Endothelial cell of umbilical vein (primary cell): ENCODE measurements around the gene SAYSD1. TPM values are rescaled to one million over a fixed set of nuclear protein-coding genes. Genes with fewer than 3 reads are reported as not detected.

ENCODE experiments used
- BruUV-seq: library from RNA; stranded (reverse); fragments of 400-500 nt; replicated peaks from 2 replicates; lab custom pipeline; 2021; lab: Mats Ljungman, UMichigan
- CTCF ChIA-PET: fragments of 300-600, 350-600 bp; sonication (Branson Sonifier 250); formaldehyde crosslinking; loops from one replicate; lab custom pipeline; 2021; ENCODE audit warnings: antibody characterized with exemption, inconsistent platforms; lab: Charles Lee
- POLR2A ChIA-PET: fragments of 300-600, 350-600 bp; sonication (Branson Sonifier 250); formaldehyde crosslinking; loops from one replicate; lab custom pipeline; 2021; ENCODE audit warnings: antibody characterized with exemption, inconsistent platforms; lab: Charles Lee
- DNase-seq: peaks from one replicate; pipeline ENCODE4 v3.0.0-alpha.2; 2011; ENCODE audit warnings: low read depth, low spot score
- FAIRE-seq: peaks from 2 replicates; lab custom pipeline; 2011; peaks lifted over from hg19 to GRCh38; lab: Jason Lieb, UNC
- H2AFZ ChIP-seq: 2 replicates; pipeline ENCODE4 v1.6.0; 2012; ENCODE audit warnings: low read depth, low read length, control low read depth, inconsistent platforms
- H3K27ac ChIP-seq: 2 replicates; pipeline ENCODE4 v1.5.1; 2011; ENCODE audit warnings: low read depth, mild to moderate bottlenecking, control low read depth, low read length, moderate library complexity; ENCODE audit not compliant: insufficient read depth
- H3K27me3 ChIP-seq, 2 experiments: 2 replicates each; pipeline versions ENCODE4 v1.6.0 to v1.6.1; 2011; ENCODE audit warnings: low read length in 2 of 2, mixed read lengths in 1 of 2; ENCODE audit not compliant: control insufficient read depth in 2 of 2, insufficient read depth in 2 of 2
- H3K36me3 ChIP-seq, 2 experiments: 2 replicates in 1 of 2; 3 replicates in 1 of 2; pipeline ENCODE4 v1.5.1; 2011; ENCODE audit warnings: low read length in 2 of 2, mild to moderate bottlenecking in 1 of 2, moderate library complexity in 1 of 2; ENCODE audit not compliant: control insufficient read depth in 2 of 2, insufficient read depth in 2 of 2; ENCODE audit errors: extremely low read depth in 1 of 2
- H3K4me1 ChIP-seq: 3 replicates; pipeline ENCODE4 v1.5.1; 2011; ENCODE audit warnings: mild to moderate bottlenecking, low read length; ENCODE audit not compliant: control insufficient read depth, insufficient read depth; ENCODE audit errors: extremely low read depth
- H3K4me2 ChIP-seq: 2 replicates; pipeline ENCODE4 v1.6.1; 2011; ENCODE audit warnings: low read length, control low read depth, mixed read lengths; ENCODE audit not compliant: insufficient read depth
- H3K4me3 ChIP-seq, 3 experiments: fragments of 200-600 bp in 1 of 3; sonication (generic), shearing (Covaris generic) in 1 of 3; replicated peaks in 1 of 3; 2 replicates each; pipeline ENCODE4 v1.5.1; 2011 to 2016; ENCODE audit warnings: control low read depth in 3 of 3, low read length in 3 of 3, mild to moderate bottlenecking in 2 of 3, inconsistent platforms in 1 of 3, low read depth in 1 of 3, moderate library complexity in 1 of 3; ENCODE audit not compliant: insufficient read depth in 1 of 3
- H3K79me2 ChIP-seq: 2 replicates; pipeline ENCODE4 v1.6.0; 2012; ENCODE audit warnings: low read length, inconsistent platforms; ENCODE audit not compliant: control insufficient read depth, insufficient read depth
- H3K9ac ChIP-seq: replicated peaks from 2 replicates; pipeline ENCODE3; 2011; ENCODE audit warnings: low read length, control low read depth; ENCODE audit not compliant: insufficient read depth; ENCODE audit errors: extremely low read depth
- H3K9me1 ChIP-seq: replicated peaks from 3 replicates; pipeline ENCODE4 v1.6.0; 2011; ENCODE audit warnings: mild to moderate bottlenecking, low read length; ENCODE audit not compliant: control insufficient read depth, insufficient read depth; ENCODE audit errors: extremely low read depth
- H3K9me3 ChIP-seq: replicated peaks from 2 replicates; pipeline ENCODE4 v1.5.1; 2012; ENCODE audit warnings: low read length, inconsistent platforms; ENCODE audit not compliant: control insufficient read depth, insufficient read depth
- H4K20me1 ChIP-seq: replicated peaks from 2 replicates; pipeline ENCODE3; 2011; ENCODE audit warnings: mild to moderate bottlenecking, low read length; ENCODE audit not compliant: control insufficient read depth, insufficient read depth; ENCODE audit errors: extremely low read depth
- EZH2 ChIP-seq: IDR thresholded peaks from 2 replicates; pipeline ENCODE4 v1.6.1; 2012; ENCODE audit warnings: borderline replicate concordance, low read depth, mild to moderate bottlenecking, moderate library complexity, low read length, inconsistent platforms; ENCODE audit not compliant: severe bottlenecking
- FOS ChIP-seq: IDR thresholded peaks from 2 replicates; pipeline ENCODE4 v1.6.1; 2011; ENCODE audit warnings: mild to moderate bottlenecking, low read length, moderate library complexity, borderline replicate concordance; ENCODE audit not compliant: insufficient read depth
- GATA2 ChIP-seq: IDR thresholded peaks from 2 replicates; pipeline ENCODE4 v1.7.0; 2011; ENCODE audit warnings: low read depth, mild to moderate bottlenecking, moderate library complexity, mixed read lengths, low read length; ENCODE audit not compliant: insufficient read length, insufficient read depth
- JUN ChIP-seq: IDR thresholded peaks from 2 replicates; pipeline ENCODE4 v1.6.1; 2011; ENCODE audit warnings: borderline replicate concordance, low read depth; ENCODE audit not compliant: insufficient read length, insufficient read depth
- MYC ChIP-seq: IDR thresholded peaks from one replicate; pipeline ENCODE4 v1.6.1; 2011; ENCODE audit warnings: mild to moderate bottlenecking, low read depth, low read length
- POLR2A ChIP-seq: IDR thresholded peaks from 2 replicates; pipeline ENCODE4 v1.6.1; 2012; ENCODE audit warnings: low read depth, mild to moderate bottlenecking, control low read depth, low read length
- POLR2AphosphoS5 ChIP-seq: IDR thresholded peaks from 2 replicates; pipeline ENCODE4 v1.6.1; 2012; ENCODE audit warnings: low read depth, mild to moderate bottlenecking, control low read depth, low read length, moderate library complexity; ENCODE audit not compliant: insufficient read depth
- dilution Hi-C: fragments of 300-500 bp; cut with MboI; formaldehyde crosslinking; loops from one replicate; pipeline ENCODE4 v1.15.0; 2019; ENCODE audit warnings: low sequenced_read_pairs; ENCODE audit not compliant: extremely low pct_ligation_motif_present
- intact Hi-C: fragments of 100-400 bp; cut with micrococcal nuclease; formaldehyde crosslinking; loops from one replicate; pipeline ENCODE4 v1.10.0; 2022
- polyA plus RNA-seq, 4 experiments: library from polyadenylated mRNA; depleted of rRNA in 3 of 4; stranded (reverse) in 3 of 4; unstranded in 1 of 4; fragments of >200 nt; gene quantifications; 2 replicates each; pipeline versions ENCODE4 v1.2.1 to v1.2.3, GENCODE V29; 2011 to 2012; ENCODE audit warnings: missing spikeins in 1 of 4
- total RNA-seq: library from RNA; stranded (reverse); gene quantifications from 2 replicates; pipeline ENCODE4 v1.2.3, GENCODE V29; 2021
- TF ChIP-seq, protein P1 (sequence below): IDR thresholded peaks from 2 replicates; pipeline ENCODE4 v1.6.1; 2011; ENCODE audit not compliant: insufficient read depth, insufficient read length

The SAYSD1 gene
- total and polyA plus RNA-seq, 2 donors (not counting 3 experiments of a cell fraction or from before 2014, with no cell fraction given), result 9.0 to 9.7 TPM

DNA sequence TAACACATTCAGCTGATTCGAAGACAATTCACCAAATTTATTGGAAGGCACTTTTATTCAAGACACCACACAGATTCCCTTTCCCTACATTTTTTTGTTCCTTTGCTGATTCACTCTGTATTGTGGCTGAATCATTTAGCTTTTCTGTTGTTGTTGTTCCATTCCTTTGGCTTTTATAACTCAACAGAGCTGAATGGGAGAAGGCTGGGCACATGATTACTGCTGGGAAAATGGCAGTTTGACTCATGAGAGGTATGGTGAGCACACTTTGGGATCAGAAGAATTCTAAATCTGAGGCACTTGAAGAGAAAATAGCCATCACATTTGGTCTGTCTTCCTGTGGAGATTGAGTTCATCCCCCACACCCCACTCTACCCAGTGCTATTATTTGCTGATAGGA is 15.7 kb upstream of the SAYSD1 start:
- H2AFZ ChIP-seq, result no peak overlapping the region
- H3K27me3 ChIP-seq, result no peaks in the 10 kb centered on the region
- DNase-seq (no peak), FAIRE-seq (no peak)
- no peak overlapping the region for H3K9ac ChIP-seq
- POLR2A ChIA-PET, result no interaction called here
- no peaks in the 10 kb centered on the region for H3K36me3 ChIP-seq
- no peak overlapping the region for H3K4me3 ChIP-seq
- no peaks in the 10 kb centered on the region for H4K20me1 ChIP-seq
- no peaks in the 10 kb centered on the region for H3K4me1 ChIP-seq
- H3K27ac ChIP-seq, result no peak overlapping the region
- intact Hi-C loops (no loop called here), dilution Hi-C loops (no loop called here)
- H3K9me3 ChIP-seq, result no peaks in the 10 kb centered on the region
- TF ChIP-seq MYC, result no peak
- TF ChIP-seq, protein P1, sequence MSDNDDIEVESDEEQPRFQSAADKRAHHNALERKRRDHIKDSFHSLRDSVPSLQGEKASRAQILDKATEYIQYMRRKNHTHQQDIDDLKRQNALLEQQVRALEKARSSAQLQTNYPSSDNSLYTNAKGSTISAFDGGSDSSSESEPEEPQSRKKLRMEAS, result no peak
- no peak for TF ChIP-seq GATA2
- no peak for TF ChIP-seq POLR2A
- no peak for TF ChIP-seq JUN
- TF ChIP-seq POLR2AphosphoS5, result no peak
- TF ChIP-seq FOS, result no peak
- TF ChIP-seq EZH2, result no peak
- BruUV-seq, result no TSS peak
- no peak overlapping the region for H3K4me2 ChIP-seq
- CTCF ChIA-PET, result no interaction called here
- H3K79me2 ChIP-seq, result no peaks in the 10 kb centered on the region
- H3K9me1 ChIP-seq, result no peaks in the 10 kb centered on the region

DNA sequence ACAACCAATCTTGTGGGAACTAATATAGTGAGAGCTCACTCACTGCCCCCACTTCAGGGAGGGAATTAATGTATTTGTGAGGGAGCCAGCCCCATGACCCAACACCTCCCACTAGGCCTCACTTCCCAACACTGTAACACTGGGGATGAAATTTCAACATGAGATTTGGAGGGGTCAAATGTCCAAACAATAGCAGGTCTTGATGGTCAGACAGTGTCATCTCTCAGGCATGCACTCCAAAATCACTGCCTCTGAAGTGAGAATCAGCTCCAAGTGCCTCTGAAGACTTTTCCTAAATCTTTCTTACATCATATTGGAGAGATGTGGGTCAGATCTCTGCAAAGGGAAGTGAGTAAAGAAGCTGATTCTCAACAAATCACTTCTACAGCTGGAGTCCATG is 13.8 kb upstream of the SAYSD1 start:
- no peak overlapping the region for H3K27ac ChIP-seq
- ChIA-PET CTCF (interaction anchor here (1.7 kb wide), 1 partner anchor 40 kb away, joined by 3 read pairs; no protein-coding TSS in a partner anchor), POLR2A (no interaction called here)
- H3K4me3 ChIP-seq, result no peak overlapping the region
- no peak for FAIRE-seq
- TF ChIP-seq JUN, result no peak
- TF ChIP-seq, protein P1, result no peak
- TF ChIP-seq POLR2AphosphoS5, result no peak
- TF ChIP-seq MYC, result no peak
- no peak for TF ChIP-seq GATA2
- TF ChIP-seq EZH2, result no peak
- TF ChIP-seq FOS, result no peak
- TF ChIP-seq POLR2A, result no peak
- no peaks in the 10 kb centered on the region for H3K36me3 ChIP-seq
- H3K9ac ChIP-seq, result no peak overlapping the region
- no TSS peak for BruUV-seq
- H3K9me1 ChIP-seq, result no peaks in the 10 kb centered on the region
- no peaks in the 10 kb centered on the region for H4K20me1 ChIP-seq
- H3K27me3 ChIP-seq, result no peaks in the 10 kb centered on the region
- H3K79me2 ChIP-seq, result no peaks in the 10 kb centered on the region
- H3K4me1 ChIP-seq, result no peaks in the 10 kb centered on the region
- no peaks in the 10 kb centered on the region for H3K9me3 ChIP-seq
- intact Hi-C loops, result no loop called here
- no peak for DNase-seq
- H3K4me2 ChIP-seq, result no peak overlapping the region
- dilution Hi-C loops, result no loop called here
- H2AFZ ChIP-seq, result no peak overlapping the region
